ENCODE results near the gene AFF3.
"Not testable (repeated sequence)": the region's sequence is repeated elsewhere in the genome, so short reads cannot be mapped to it uniquely, and the experiment has no call there.

The AFF3 gene

GRCh38 chr2:99753505-99753904 lies 388.9 kb downstream of the AFF3 start:
- no peak for DNase-seq (ENCODE audit: low read depth in 2 of 2)

GRCh38 chr2:99748344-99748743 lies 394.0 kb downstream of the AFF3 start:
- no peak for DNase-seq (ENCODE audit: low read depth in 2 of 2)

DNA sequence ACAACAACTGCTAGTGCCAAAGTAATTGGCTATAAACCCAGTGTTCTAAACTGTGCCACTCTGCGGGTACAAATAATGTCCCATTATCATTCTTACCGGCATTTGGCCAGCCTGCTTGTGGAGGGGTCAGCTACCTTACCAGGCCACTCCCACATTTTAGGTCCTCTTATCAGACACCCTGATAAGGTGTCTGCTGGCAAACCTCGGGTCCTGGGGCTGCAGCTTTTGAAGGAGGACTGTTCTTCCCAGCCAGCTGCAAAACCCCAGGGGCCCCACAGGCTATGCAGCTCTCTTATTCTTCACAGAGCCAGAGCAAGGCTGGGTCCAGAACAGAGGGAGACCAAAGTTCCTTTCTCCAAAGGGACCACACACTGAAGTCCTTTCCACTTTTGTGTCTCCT lies 394.5 kb downstream of the AFF3 start:
- no peak for DNase-seq (ENCODE audit: low read depth in 2 of 2)

DNA sequence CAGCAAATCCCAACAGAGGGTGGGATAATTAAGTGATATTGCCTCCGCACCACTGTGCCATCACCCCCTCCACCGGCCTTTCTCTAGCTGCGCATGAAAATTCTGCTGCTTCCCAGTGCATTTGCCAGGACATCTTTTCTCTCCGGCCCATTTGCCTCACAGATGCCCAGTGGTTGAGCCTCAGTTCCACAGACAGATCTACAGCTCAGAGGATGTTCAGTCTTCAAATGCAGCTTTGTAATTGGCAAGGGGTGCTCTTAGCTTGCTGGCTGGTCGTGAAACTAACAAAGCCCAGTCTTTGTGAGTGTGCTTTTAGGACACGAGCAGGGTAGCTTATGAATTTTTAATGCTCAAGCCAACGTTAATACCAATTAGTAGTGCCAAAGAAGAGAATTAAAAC lies 399.2 kb downstream of the AFF3 start:
- DNase-seq (ENCODE audit: low read depth in 2 of 2): no peak

GRCh38 chr2:99737537-99737936 lies 404.9 kb downstream of the AFF3 start:
- no peak for DNase-seq (ENCODE audit: low read depth in 2 of 2)

GRCh38 chr2:99735753-99736152 lies 406.6 kb downstream of the AFF3 start:
- DNase-seq (ENCODE audit: low read depth in 2 of 2): no peak

- not testable (repeated sequence) for DNase-seq (ENCODE audit: low read depth in 2 of 2)
These were observed 407.1 kb downstream of the AFF3 start for GRCh38 chr2:99735314-99735713.

- DNase-seq (ENCODE audit: low read depth in 2 of 2): no peak
These were observed 408.2 kb downstream of the AFF3 start for GRCh38 chr2:99734236-99734635.

DNA sequence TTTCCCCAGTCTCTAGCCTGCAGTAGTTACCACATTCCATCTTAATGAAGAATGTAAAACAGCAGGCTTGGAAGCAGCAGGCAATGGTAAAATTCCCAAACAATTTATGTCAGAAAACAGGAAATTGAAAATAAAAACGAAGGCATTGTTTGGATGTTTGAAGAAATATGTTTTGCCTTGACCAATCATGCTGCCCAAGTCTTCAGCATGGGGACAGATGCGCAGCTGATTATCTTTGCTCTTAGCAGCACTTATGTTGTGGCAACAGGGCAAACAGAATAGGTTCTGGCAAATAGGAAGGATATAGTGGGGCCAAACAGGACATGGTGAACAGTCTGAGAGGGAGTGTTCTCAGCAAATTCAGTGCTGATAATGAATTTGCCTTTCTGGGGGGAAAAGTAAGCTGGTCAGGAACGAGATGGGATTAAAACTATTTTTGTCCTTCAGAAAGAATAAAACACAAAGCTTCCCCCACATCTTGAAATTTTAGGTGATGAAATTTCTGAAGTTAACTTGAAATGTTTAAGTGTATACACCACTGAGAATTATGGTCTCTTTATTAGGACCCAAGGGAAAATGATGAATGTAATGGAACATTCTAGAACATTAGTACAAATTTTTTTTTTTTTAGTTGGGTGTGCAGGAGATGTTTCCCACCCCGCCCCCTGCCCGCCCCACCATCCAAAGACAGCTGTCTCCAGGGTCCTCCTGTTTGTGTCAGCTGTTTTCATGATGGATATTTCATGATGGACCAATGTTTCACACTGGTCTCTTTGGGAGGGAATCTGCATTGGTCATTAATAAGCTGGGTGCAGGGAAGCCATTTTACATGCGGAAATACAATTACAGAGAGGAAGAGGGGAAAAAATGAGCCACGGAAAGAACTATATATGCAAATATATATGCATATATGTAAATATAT lies 413.0 kb downstream of the AFF3 start:
- no peak for DNase-seq (ENCODE audit: low read depth in 2 of 2)

GRCh38 chr2:99728166-99728565 lies 414.2 kb downstream of the AFF3 start:
- no peak for DNase-seq (ENCODE audit: low read depth in 2 of 2)

DNA sequence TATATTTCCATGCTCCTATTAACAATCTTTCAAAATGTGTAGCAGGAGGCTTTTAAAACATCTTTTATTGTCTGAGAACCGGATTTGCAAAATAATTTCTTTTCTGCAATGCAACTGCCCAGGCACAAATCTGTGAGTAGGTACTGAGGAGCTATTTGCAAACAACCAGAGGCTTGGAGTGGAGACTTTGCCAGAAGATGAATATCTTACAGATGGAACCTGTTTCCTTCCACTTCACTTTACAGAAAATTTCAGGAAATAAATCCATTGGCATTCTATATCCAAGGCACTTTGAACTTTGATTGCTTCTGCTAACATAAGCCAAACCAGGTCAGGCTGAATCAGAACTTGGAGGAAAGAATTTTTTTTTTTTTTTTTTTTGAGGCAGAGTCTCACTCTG lies 415.2 kb downstream of the AFF3 start:
- DNase-seq (ENCODE audit: low read depth in 2 of 2): no peak

DNA sequence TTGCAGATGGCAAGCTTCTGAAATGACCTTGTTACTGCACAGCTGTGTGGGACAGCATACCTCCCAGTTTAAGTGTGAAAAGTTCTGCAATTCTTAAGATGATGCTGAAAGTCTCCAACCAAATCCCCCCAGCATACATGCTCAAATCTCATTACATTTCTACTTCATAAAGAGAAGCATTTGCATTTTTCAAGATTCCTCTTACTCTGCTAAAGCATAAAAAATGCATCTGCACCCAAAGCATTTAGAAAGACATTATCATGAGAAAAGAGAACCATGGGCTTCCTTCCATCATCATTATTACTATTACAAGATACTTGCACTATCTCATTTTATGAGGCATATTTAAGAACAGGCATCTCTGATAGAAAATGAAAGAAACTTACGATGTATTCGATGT lies 415.7 kb downstream of the AFF3 start:
- no peak for DNase-seq (ENCODE audit: low read depth in 2 of 2)

DNA sequence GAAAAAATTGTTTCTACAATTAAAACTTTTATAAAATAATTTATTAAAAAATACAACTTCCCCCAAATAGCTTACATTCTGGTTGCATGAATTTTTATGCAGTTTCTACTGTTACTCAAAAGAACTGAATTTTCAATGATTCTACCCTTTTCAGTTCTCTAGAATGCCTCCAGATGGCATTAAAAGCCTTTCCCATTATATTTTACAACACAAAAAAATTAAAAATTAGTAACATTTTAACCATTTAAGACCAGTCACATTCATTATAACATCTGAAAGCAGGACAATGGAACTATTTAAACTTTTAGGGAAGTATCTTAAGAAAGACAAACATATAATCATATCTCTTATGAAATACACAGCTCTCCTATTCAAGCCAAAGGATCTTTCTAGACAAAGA lies 416.6 kb downstream of the AFF3 start:
- no peak for DNase-seq (ENCODE audit: low read depth in 2 of 2)

DNA sequence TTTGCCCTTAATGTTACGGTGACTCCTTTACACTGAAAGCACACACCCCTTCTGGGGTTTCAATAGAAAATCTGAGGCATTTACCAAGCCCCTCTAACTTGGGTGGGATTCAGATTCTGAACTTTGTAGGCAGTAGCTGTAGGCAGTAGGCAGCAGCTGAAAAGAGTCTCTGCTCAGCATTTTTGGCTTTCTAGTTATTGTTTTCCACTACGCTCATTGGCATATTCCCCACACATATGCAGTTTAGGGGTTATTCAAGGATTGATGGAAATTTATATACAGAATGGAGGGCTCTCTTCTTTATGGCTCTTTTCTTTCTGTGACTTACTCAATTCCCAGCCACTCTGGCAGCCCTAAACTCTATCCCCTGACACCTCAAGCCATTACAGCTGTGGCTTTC lies 419.9 kb downstream of the AFF3 start:
- no peak for DNase-seq (ENCODE audit: low read depth in 2 of 2)

- no peak for DNase-seq (ENCODE audit: low read depth in 2 of 2)
These were observed 423.3 kb downstream of the AFF3 start for GRCh38 chr2:99719102-99719501.

DNA sequence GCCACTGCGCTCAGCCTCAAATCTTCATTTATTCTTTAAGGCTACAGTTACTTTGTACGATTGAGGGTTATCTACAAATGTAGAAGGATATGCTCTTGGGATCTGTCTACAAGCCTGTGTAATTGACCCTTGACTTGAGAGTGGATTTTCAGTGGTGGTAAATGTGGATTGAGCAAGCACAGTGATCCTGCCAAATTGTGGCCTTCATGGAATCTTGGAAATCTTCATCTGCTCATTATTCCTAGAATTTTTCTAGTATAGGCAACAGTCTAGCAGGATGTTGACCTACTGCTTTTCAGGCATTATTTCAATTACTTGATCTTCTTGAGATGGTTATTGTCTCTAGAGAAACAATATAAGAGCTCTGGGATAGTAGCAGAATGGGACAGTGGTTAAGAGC lies 426.4 kb downstream of the AFF3 start:
- no peak for DNase-seq (ENCODE audit: low read depth in 2 of 2)

- no peak for DNase-seq (ENCODE audit: low read depth in 2 of 2)
These were observed 428.0 kb downstream of the AFF3 start for GRCh38 chr2:99714349-99714748.

GRCh38 chr2:99711144-99711543 lies 431.2 kb downstream of the AFF3 start:
- no peak for DNase-seq (ENCODE audit: low read depth in 2 of 2)

GRCh38 chr2:99710721-99711120 lies 431.7 kb downstream of the AFF3 start:
- DNase-seq (ENCODE audit: low read depth in 2 of 2): no peak

- DNase-seq (ENCODE audit: low read depth in 2 of 2): no peak
These were observed 433.2 kb downstream of the AFF3 start for GRCh38 chr2:99709229-99709628.

GRCh38 chr2:99708231-99708630 lies 434.2 kb downstream of the AFF3 start:
- no peak for DNase-seq (ENCODE audit: low read depth in 2 of 2)

- no peak for DNase-seq (ENCODE audit: low read depth in 2 of 2)
These were observed 434.8 kb downstream of the AFF3 start for GRCh38 chr2:99707592-99707991.

DNA sequence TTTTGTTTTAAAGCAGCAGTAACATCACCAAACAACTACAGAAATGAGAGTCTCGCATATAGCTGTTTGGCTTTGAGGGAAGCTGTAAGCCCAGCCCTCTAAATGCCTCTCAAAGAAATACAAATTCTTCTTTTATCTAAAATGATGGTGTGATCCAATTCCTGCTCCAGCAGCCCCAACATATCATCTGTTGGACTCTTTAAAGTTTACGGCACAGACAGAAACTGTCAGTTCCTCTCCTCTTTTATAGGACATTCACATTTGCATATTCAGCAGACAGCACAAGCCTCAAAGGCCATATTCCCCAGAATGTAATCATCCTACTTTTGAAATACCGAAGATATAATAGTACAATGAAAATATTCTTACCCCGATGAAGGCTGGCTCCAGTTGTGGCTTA lies 435.7 kb downstream of the AFF3 start:
- DNase-seq (ENCODE audit: low read depth in 2 of 2): no peak

- DNase-seq (ENCODE audit: low read depth in 2 of 2): no peak
These were observed 440.9 kb downstream of the AFF3 start for GRCh38 chr2:99701503-99701902.

Data from stimulated activated CD4-positive, alpha-beta T cell treated with anti-CD3 and anti-CD28 coated beads, Interleukin-4, amount 100 ng/mL, for 48 hours (primary cell).